Kidney epithelial cell (primary cell): Measurements from ENCODE around the gene UMPS. TPM values are rescaled to one million over a fixed set of nuclear protein-coding genes. Genes with fewer than 3 reads are reported as not detected.
"Not testable (repeated sequence)": the region's sequence is repeated elsewhere in the genome, so short reads cannot be mapped to it uniquely, and the experiment has no call there.

Source experiments
- DNase-seq: peaks from one replicate; pipeline ENCODE4 v3.0.0-alpha.2; 2010; ENCODE audit warnings: low read depth
- H3K27me3 ChIP-seq: 2 replicates; pipeline ENCODE4 v1.6.0; 2011; ENCODE audit warnings: low read length; ENCODE audit not compliant: control insufficient read depth, insufficient read depth
- H3K36me3 ChIP-seq: 2 replicates; pipeline ENCODE4 v1.5.1; 2011; ENCODE audit warnings: low read length; ENCODE audit not compliant: control insufficient read depth, insufficient read depth
- H3K4me3 ChIP-seq: 2 replicates; pipeline ENCODE4 v1.5.1; 2011; ENCODE audit warnings: low read depth, mild to moderate bottlenecking, control low read depth, low read length
- CTCF ChIP-seq: IDR thresholded peaks from 2 replicates; pipeline ENCODE4 v1.5.1; 2011; ENCODE audit warnings: mild to moderate bottlenecking, moderate library complexity, low read length, control low read depth, inconsistent platforms; ENCODE audit not compliant: insufficient read depth, poor library complexity, severe bottlenecking
- total RNA-seq: library from RNA; depleted of rRNA; stranded (reverse); fragments of >200 nt; gene quantifications from 2 replicates; pipeline ENCODE4 v1.2.3, GENCODE V29; 2015

UMPS gene
- total RNA-seq, 1 donor from 2014 or later, result 36.0 TPM

DNA sequence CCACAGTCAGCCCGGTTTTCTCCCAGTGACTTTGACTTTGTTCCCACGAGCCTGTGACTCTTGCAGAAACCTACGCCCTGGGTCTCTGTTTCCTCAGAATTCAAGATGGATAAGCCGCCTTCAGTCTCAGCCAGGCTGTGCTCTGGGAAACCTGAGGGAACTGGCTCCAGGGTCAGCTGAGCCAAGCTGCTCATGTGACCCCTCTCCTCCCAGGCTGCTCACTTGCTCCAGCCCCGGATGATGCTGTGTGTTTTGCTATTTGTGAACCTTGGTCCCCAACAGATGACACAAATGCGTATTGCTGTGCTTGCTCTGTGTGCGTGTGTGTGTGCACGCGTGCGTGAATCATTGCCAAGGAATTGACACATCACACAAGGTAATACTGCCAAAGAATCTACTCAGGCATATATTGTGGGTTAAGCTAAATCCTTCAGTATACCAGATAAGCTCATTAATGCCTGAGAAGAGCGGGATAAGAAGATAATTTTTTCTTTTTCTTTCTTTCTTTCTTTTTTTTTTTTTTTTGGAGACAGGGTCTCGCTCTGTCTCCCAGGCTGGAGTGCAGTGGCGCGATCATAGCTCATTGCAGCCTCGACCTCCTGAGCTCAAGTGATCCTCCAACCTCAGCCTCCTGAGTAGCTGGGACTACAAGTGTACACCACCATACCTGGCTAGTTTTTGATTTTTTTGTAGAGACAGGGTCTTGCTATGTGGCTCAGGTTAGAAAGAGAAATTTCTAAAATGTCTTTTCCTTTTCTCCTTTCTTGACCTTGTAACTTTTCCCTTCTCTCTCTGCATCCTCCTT, 29.2 kb upstream of the UMPS start:
- H3K4me3 ChIP-seq, result no peak overlapping the region
- H3K36me3 ChIP-seq, result no peaks in the 10 kb centered on the region
- peak; percentile 25 for DNase-seq
- no peak for TF ChIP-seq CTCF
- no peaks in the 10 kb centered on the region for H3K27me3 ChIP-seq

GRCh38 chr3:124701687-124702086, 28.6 kb upstream of the UMPS start:
- TF ChIP-seq CTCF, result no peak
- Histone ChIP-seq H3K4me3 (no peak overlapping the region), H3K36me3 (no peaks in the 10 kb centered on the region), H3K27me3 (no peaks in the 10 kb centered on the region)
- peak; percentile 48 for DNase-seq

- H3K4me3 ChIP-seq, result no peak overlapping the region
- no peaks in the 10 kb centered on the region for H3K27me3 ChIP-seq
- DNase-seq, result no peak
- no peak for TF ChIP-seq CTCF
- H3K36me3 ChIP-seq, result no peaks in the 10 kb centered on the region
Observed at GRCh38 chr3:124702950-124703349, 27.3 kb upstream of the UMPS start.

GRCh38 chr3:124705552-124705951, 24.7 kb upstream of the UMPS start:
- no peak for DNase-seq
- Histone ChIP-seq H3K36me3 (no peaks in the 10 kb centered on the region), H3K4me3 (no peak overlapping the region), H3K27me3 (no peaks in the 10 kb centered on the region)
- no peak for TF ChIP-seq CTCF

DNA sequence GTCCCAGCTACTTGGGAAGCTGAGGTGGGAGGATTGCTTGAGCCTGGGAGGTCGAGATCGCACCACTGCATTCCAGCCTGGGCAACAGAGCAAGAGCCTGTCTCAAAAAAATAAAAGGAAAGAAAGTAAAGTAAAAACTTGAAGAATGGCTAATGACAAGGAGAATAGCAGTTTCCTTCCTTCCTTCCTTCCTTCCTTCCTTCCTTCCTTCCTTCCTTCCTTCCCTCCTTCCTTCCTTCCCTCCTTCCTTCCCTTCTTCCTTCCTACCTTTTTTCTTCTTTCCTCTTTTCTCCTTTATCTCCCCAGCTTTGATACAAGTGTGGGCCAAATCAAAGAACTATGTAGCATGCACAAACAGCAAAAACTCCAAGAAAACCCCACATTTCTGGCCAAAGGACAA, 23.0 kb upstream of the UMPS start:
- not testable (repeated sequence) for DNase-seq, H3K36me3 ChIP-seq, H3K27me3 ChIP-seq, H3K4me3 ChIP-seq

GRCh38 chr3:124707656-124708062, 22.6 kb upstream of the UMPS start:
- TF ChIP-seq CTCF, result no peak
- H3K4me3 ChIP-seq, result no peak overlapping the region
- H3K36me3 ChIP-seq, result no peaks in the 10 kb centered on the region
- no peaks in the 10 kb centered on the region for H3K27me3 ChIP-seq
- DNase-seq, result no peak
